K562 (cell line): ENCODE measurements around the gene TM7SF3. TPM values are rescaled to one million over a fixed set of nuclear protein-coding genes. Genes with fewer than 3 reads are reported as not detected.

ENCODE experiments used
- CCAR2 ChIP-seq: fragments of 200-400 bp; formaldehyde crosslinking; IDR thresholded peaks from 2 replicates; pipeline ENCODE4 v1.6.1; 2017; ENCODE audit warnings: mild to moderate bottlenecking, low read depth, low read length
- EP300 ChIP-seq: IDR thresholded peaks from 2 replicates; pipeline ENCODE4 v1.6.1; 2012; ENCODE audit warnings: low read length, improper control_type of control experiment
- FOXK2 ChIP-seq, 2 experiments: fragments of 450-650 bp; IDR thresholded peaks in 1 of 2; conservative IDR thresholded peaks in 1 of 2; 2 replicates each; pipeline ENCODE4 v1.6.1; 2016; ENCODE audit warnings: low read depth in 2 of 2, mild to moderate bottlenecking in 1 of 2
- HIVEP1 ChIP-seq: fragments of 250-450 bp; sonication (Bioruptor Pico); IDR thresholded peaks from 2 replicates; pipeline ENCODE4 v1.4.0; 2020; ENCODE audit warnings: mild to moderate bottlenecking
- KDM2B ChIP-seq: fragments of 250-450 bp; sonication (Bioruptor Pico); IDR thresholded peaks from 2 replicates; pipeline ENCODE4 v1.8.0; 2021; ENCODE audit warnings: mild to moderate bottlenecking, moderate library complexity
- MAFK ChIP-seq: IDR thresholded peaks from 2 replicates; pipeline ENCODE4 v1.6.1; 2011; ENCODE audit warnings: low read length, improper control_type of control experiment
- PHB ChIP-seq: fragments of 250-450 bp; sonication (Bioruptor Pico); IDR thresholded peaks from 2 replicates; pipeline ENCODE4 v1.5.0; 2021
- ZKSCAN1 ChIP-seq: fragments of 150-350 bp; IDR thresholded peaks from 2 replicates; pipeline ENCODE4 v1.6.1; 2016; ENCODE audit warnings: low read depth, low read length
- ZNF445 ChIP-seq: fragments of 250-450 bp; sonication (Bioruptor Pico); IDR thresholded peaks from 2 replicates; pipeline ENCODE4 v1.4.0; 2020; ENCODE audit warnings: low read depth, mild to moderate bottlenecking, moderate library complexity
- polyA plus RNA-seq, 8 experiments: library from polyadenylated mRNA; depleted of rRNA in 4 of 8; stranded (reverse) in 5 of 8; unstranded in 3 of 8; fragments of >200 nt; fragmentation: Nextera tagmentation in 2 of 8; fragmentation: Illumina TruSeq in 1 of 8; extraction: Ambion mirVana in 2 of 8; extraction: Trizol in 1 of 8; gene quantifications; 2 replicates each; pipeline versions ENCODE4 v1.2.1 to v1.2.3, GENCODE V29; 2011 to 2014; ENCODE audit warnings: inconsistent platforms in 1 of 8, missing spikeins in 1 of 8
- total RNA-seq, 7 experiments: library from RNA; depleted of rRNA in 6 of 7; stranded (reverse); fragments of >200 nt in 6 of 7; fragmentation: Illumina TruSeq in 2 of 7; extraction: Trizol in 2 of 7; gene quantifications; 2 replicates each; pipeline versions ENCODE4 v1.2.1 to v1.2.3, GENCODE V29; 2011 to 2021; ENCODE audit warnings: low replicate concordance in 1 of 7
- TF ChIP-seq, protein P1 (sequence below), 2 experiments: fragments of 150-350 bp in 1 of 2; IDR thresholded peaks; 2 replicates each; pipeline ENCODE4 v1.6.1; 2012 to 2016; ENCODE audit warnings: low read depth in 2 of 2, low read length in 2 of 2, mild to moderate bottlenecking in 1 of 2, moderate library complexity in 1 of 2

TM7SF3 gene
- total and polyA plus RNA-seq, 9 of the 15 experiments (the other 6 are each of a cell fraction or from before 2014, with no cell fraction given), result 9.3 to 90.4 (median 24.8) TPM

DNA sequence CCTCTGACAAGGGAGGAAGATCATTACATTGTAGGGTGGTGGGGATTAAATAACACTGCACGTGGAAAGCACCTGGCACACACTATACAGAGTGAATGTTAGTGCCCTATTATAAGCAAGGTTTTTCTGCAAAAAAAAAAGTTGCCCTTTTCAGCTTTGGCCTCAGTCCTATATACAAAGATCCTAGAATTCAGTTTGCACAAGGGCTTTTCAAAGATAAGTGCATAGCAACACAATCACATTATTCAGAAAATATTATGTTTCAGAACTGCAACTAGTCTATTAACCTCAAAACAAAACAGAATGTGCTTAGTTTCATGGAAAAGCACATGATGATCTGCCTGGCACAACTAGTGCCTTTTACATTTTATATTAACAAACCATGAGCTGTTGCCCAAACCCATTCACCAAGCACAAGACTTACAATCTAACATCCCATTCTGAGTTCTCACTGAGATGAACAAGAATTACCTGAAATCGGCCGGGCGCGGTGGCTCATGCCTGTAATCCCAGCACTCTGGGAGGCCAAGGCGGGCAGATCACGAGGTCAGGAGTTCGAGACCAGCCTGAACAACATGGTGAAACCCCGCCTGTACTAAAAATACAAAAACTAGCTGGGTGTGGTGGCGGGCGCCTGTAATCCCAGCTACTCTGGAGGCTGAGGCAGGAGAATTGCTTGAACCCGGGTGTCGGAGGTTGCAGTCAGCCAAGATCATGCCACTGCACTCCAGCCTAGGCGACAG lies 1.8 kb downstream of the TM7SF3 start (continued):
- no peak for TF ChIP-seq EP300
- no peak for TF ChIP-seq PHB
- TF ChIP-seq, protein P1, sequence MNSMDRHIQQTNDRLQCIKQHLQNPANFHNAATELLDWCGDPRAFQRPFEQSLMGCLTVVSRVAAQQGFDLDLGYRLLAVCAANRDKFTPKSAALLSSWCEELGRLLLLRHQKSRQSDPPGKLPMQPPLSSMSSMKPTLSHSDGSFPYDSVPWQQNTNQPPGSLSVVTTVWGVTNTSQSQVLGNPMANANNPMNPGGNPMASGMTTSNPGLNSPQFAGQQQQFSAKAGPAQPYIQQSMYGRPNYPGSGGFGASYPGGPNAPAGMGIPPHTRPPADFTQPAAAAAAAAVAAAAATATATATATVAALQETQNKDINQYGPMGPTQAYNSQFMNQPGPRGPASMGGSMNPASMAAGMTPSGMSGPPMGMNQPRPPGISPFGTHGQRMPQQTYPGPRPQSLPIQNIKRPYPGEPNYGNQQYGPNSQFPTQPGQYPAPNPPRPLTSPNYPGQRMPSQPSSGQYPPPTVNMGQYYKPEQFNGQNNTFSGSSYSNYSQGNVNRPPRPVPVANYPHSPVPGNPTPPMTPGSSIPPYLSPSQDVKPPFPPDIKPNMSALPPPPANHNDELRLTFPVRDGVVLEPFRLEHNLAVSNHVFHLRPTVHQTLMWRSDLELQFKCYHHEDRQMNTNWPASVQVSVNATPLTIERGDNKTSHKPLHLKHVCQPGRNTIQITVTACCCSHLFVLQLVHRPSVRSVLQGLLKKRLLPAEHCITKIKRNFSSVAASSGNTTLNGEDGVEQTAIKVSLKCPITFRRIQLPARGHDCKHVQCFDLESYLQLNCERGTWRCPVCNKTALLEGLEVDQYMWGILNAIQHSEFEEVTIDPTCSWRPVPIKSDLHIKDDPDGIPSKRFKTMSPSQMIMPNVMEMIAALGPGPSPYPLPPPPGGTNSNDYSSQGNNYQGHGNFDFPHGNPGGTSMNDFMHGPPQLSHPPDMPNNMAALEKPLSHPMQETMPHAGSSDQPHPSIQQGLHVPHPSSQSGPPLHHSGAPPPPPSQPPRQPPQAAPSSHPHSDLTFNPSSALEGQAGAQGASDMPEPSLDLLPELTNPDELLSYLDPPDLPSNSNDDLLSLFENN (IDR thresholded peaks at IDR 0.05; ENCODE audit: low read depth in 2 of 2, low read length in 2 of 2), result no peak
- TF ChIP-seq ZKSCAN1, result no peak
- no peak for TF ChIP-seq ZNF445 (CRISPR knock-in tag)
- no peak for TF ChIP-seq CCAR2
- TF ChIP-seq KDM2B (CRISPR knock-in tag), result no peak
- no peak for TF ChIP-seq MAFK
- TF ChIP-seq FOXK2 (conservative IDR thresholded peaks at IDR 0.05 in 1 of 2, IDR thresholded peaks at IDR 0.05 in 1 of 2; ENCODE audit: low read depth in 2 of 2), result no peak
- TF ChIP-seq HIVEP1, result no peak
